Bronchial epithelial cell (primary cell): Measurements from ENCODE around the gene EML4. TPM values are rescaled to one million over a fixed set of nuclear protein-coding genes. Genes with fewer than 3 reads are reported as not detected.
"Not testable (repeated sequence)": the region's sequence is repeated elsewhere in the genome, so short reads cannot be mapped to it uniquely, and the experiment has no call there.

Source experiments
- DNase-seq: peaks from one replicate; pipeline ENCODE4 v3.0.0-alpha.2; 2010; ENCODE audit warnings: low read depth
- FAIRE-seq: peaks from 2 replicates; lab custom pipeline; 2011; peaks lifted over from hg19 to GRCh38; lab: Jason Lieb, UNC
- H3K27me3 ChIP-seq: 2 replicates; pipeline ENCODE4 v1.5.1; 2011; ENCODE audit warnings: low read length; ENCODE audit not compliant: control insufficient read depth, insufficient read depth
- H3K36me3 ChIP-seq: 2 replicates; pipeline ENCODE4 v1.5.1; 2011; ENCODE audit warnings: low read length; ENCODE audit not compliant: control insufficient read depth, insufficient read depth
- H3K4me3 ChIP-seq: 2 replicates; pipeline ENCODE4 v1.5.1; 2011; ENCODE audit warnings: mild to moderate bottlenecking, low read depth, low read length, control low read depth
- CTCF ChIP-seq: IDR thresholded peaks from 2 replicates; pipeline ENCODE4 v1.5.1; 2011; ENCODE audit warnings: mild to moderate bottlenecking, moderate library complexity, low read length, control low read depth, inconsistent platforms; ENCODE audit not compliant: insufficient read depth, severe bottlenecking
- total RNA-seq: library from RNA; depleted of rRNA; stranded (reverse); fragments of >200 nt; gene quantifications from 2 replicates; pipeline ENCODE4 v1.2.1, GENCODE V29; 2014

Gene EML4
- total RNA-seq, 1 donor from 2014 or later = 26.3 TPM

- Histone ChIP-seq H3K36me3 (no peaks in the 10 kb centered on the region), H3K27me3 (no peaks in the 10 kb centered on the region), H3K4me3 (no peak overlapping the region)
- FAIRE-seq = no peak
- no peak for TF ChIP-seq CTCF
- no peak for DNase-seq
These were observed 92.5 kb downstream of the EML4 start for GRCh38 chr2:42261518-42262195.

- no peak for DNase-seq
- no peak for FAIRE-seq
- no peak for TF ChIP-seq CTCF
- Histone ChIP-seq H3K4me3 (no peak overlapping the region), H3K27me3 (no peaks in the 10 kb centered on the region), H3K36me3 (no peaks in the 10 kb centered on the region)
These were observed 97.1 kb downstream of the EML4 start for GRCh38 chr2:42266236-42266635.

- Histone ChIP-seq H3K36me3 (no peaks in the 10 kb centered on the region), H3K4me3 (no peak overlapping the region), H3K27me3 (no peaks in the 10 kb centered on the region)
- no peak for TF ChIP-seq CTCF
- no peak for DNase-seq
- FAIRE-seq = no peak
These were observed 98.4 kb downstream of the EML4 start for GRCh38 chr2:42267530-42267929.

GRCh38 chr2:42268528-42269151 lies 99.5 kb downstream of the EML4 start:
- Histone ChIP-seq H3K27me3 (no peaks in the 10 kb centered on the region), H3K36me3 (no peaks in the 10 kb centered on the region), H3K4me3 (no peak overlapping the region)
- TF ChIP-seq CTCF = no peak
- no peak for FAIRE-seq
- peak; percentile 21 for DNase-seq

GRCh38 chr2:42270757-42271156 lies 101.6 kb downstream of the EML4 start:
- no peaks in the 10 kb centered on the region for H3K27me3 ChIP-seq
- H3K4me3 ChIP-seq = no peak overlapping the region
- no peak for DNase-seq
- no peaks in the 10 kb centered on the region for H3K36me3 ChIP-seq
- FAIRE-seq = no peak
- no peak for TF ChIP-seq CTCF

DNA sequence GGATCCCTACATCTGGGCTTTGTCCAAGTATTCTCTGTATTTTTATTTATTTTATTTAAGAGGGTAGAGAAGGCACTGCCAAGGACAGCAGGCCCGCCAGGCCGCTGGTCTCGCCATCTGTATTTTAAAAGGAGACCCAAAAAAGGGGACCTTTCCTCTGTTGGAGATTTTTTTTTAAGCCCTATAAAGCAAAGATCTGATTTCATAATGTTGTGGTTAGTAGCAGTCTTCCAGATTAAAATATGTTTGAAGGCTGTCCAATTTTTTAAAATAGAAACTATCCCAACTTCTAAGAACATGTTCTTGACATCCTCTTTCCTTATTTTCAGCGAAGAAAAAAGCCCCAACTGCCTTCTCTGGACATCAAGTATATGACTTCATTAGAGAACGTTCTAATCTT lies 102.1 kb downstream of the EML4 start:
- H3K36me3 ChIP-seq, H3K4me3 ChIP-seq, H3K27me3 ChIP-seq, DNase-seq, FAIRE-seq: not testable (repeated sequence)
